Activated T-cell treated with anti-CD3 and anti-CD28 coated beads, Interleukin-2, amount 50 U/mL, for 72 hours (primary cell): ENCODE measurements around the gene FHIT. TPM values are rescaled to one million over a fixed set of nuclear protein-coding genes. Genes with fewer than 3 reads are reported as not detected.
"Not testable (repeated sequence)": the region's sequence is repeated elsewhere in the genome, so short reads cannot be mapped to it uniquely, and the experiment has no call there.

Experiments
- ATAC-seq, 2 donors: fragments of 150-1000 bp; cut with Tn5 transposase; replicated peaks in 1 of 2; 2 replicates each; pipeline ENCODE4 v1.10.0; 2021; ENCODE audit warnings: moderate library complexity in 2 of 2, mild to moderate bottlenecking in 1 of 2
- DNase-seq, 2 donors: peaks; one replicate each; pipeline ENCODE4 v3.0.0; 2021 to 2022; ENCODE audit warnings: mixed read lengths in 1 of 2
- H3K27ac Mint-ChIP-seq: one replicate; pipeline ENCODE4 v1.8.0; 2022; ENCODE audit warnings: mild to moderate bottlenecking, moderate library complexity, mixed read lengths
- H3K27me3 Mint-ChIP-seq: one replicate; pipeline ENCODE4 v1.8.0; 2022; ENCODE audit warnings: low read depth, mixed read lengths
- H3K36me3 Mint-ChIP-seq, 2 donors: one replicate each; pipeline ENCODE4 v1.8.0; 2022; ENCODE audit warnings: mixed read lengths in 2 of 2, mild to moderate bottlenecking in 1 of 2; ENCODE audit not compliant: insufficient read depth in 2 of 2
- H3K4me1 Mint-ChIP-seq: one replicate; pipeline ENCODE4 v1.8.0; 2022; ENCODE audit warnings: low read depth, mixed read lengths
- H3K4me3 Mint-ChIP-seq, 2 donors: one replicate each; pipeline ENCODE4 v1.8.0; 2022; ENCODE audit warnings: mild to moderate bottlenecking in 2 of 2, mixed read lengths in 2 of 2, moderate library complexity in 2 of 2
- H3K9me3 Mint-ChIP-seq, 2 donors: one replicate each; pipeline ENCODE4 v1.8.0; 2022; ENCODE audit warnings: mixed read lengths in 2 of 2
- total RNA-seq, 2 donors: library from RNA; stranded (reverse); gene quantifications; one replicate each; pipeline ENCODE4 v1.2.3, GENCODE V29; 2022

Gene FHIT
- total RNA-seq, 2 donors from 2014 or later: 48.2 to 54.9 TPM

GRCh38 chr3:61222467-61222866, 28.8 kb downstream of the FHIT start:
- DNase-seq: no peak
- Mint-ChIP-seq H3K27ac (no peak overlapping the region), H3K9me3 (no peaks in the 10 kb centered on the region), H3K27me3 (no peaks in the 10 kb centered on the region), H3K4me1 (no peaks in the 10 kb centered on the region), H3K4me3 (no peak overlapping the region), H3K36me3 (no peaks in the 10 kb centered on the region)
- ATAC-seq: no peak

GRCh38 chr3:61221759-61222362, 29.4 kb downstream of the FHIT start:
- Mint-ChIP-seq H3K36me3 (no peaks in the 10 kb centered on the region), H3K4me1 (no peaks in the 10 kb centered on the region), H3K4me3 (no peak overlapping the region), H3K27me3 (no peaks in the 10 kb centered on the region), H3K9me3 (no peaks in the 10 kb centered on the region), H3K27ac (no peak overlapping the region)
- DNase-seq (no peak), ATAC-seq (no peak)

GRCh38 chr3:61218504-61218903, 32.7 kb downstream of the FHIT start:
- Mint-ChIP-seq H3K4me3 (no peak overlapping the region), H3K4me1 (no peaks in the 10 kb centered on the region), H3K27ac (no peak overlapping the region), H3K9me3 (peaks cover 0 to under 1% of the 10 kb centered on the region in 2 donors), H3K36me3 (peaks cover 0 to 4% of the 10 kb centered on the region in 2 donors), H3K27me3 (no peaks in the 10 kb centered on the region)
- ATAC-seq: no peak
- DNase-seq: no peak

GRCh38 chr3:61216171-61216570, 35.1 kb downstream of the FHIT start:
- H3K4me3 Mint-ChIP-seq, H3K27ac Mint-ChIP-seq, H3K9me3 Mint-ChIP-seq, H3K27me3 Mint-ChIP-seq, H3K4me1 Mint-ChIP-seq, DNase-seq, ATAC-seq: not testable (repeated sequence)
- peaks cover 2 to 10% of the 10 kb centered on the region in 2 donors for H3K36me3 Mint-ChIP-seq

GRCh38 chr3:61202086-61202485, 49.2 kb downstream of the FHIT start:
- Mint-ChIP-seq H3K4me1 (no peaks in the 10 kb centered on the region), H3K9me3 (peaks cover 0 to 3% of the 10 kb centered on the region in 2 donors), H3K4me3 (no peak overlapping the region), H3K27ac (no peak overlapping the region), H3K36me3 (no peaks in the 10 kb centered on the region), H3K27me3 (no peaks in the 10 kb centered on the region)
- ATAC-seq (no peak), DNase-seq (no peak)

- DNase-seq: no peak
- Mint-ChIP-seq H3K9me3 (peaks cover 0 to 3% of the 10 kb centered on the region in 2 donors), H3K27ac (no peak overlapping the region), H3K4me3 (no peak overlapping the region), H3K4me1 (no peaks in the 10 kb centered on the region), H3K27me3 (no peaks in the 10 kb centered on the region), H3K36me3 (no peaks in the 10 kb centered on the region)
- no peak for ATAC-seq
Observed at GRCh38 chr3:61201071-61201470, 50.2 kb downstream of the FHIT start.

GRCh38 chr3:61200270-61200669, 51.0 kb downstream of the FHIT start:
- ATAC-seq (no peak), DNase-seq (no peak)
- no peaks in the 10 kb centered on the region for H3K9me3 Mint-ChIP-seq
- no peak overlapping the region for H3K4me3 Mint-ChIP-seq
- H3K36me3 Mint-ChIP-seq: no peaks in the 10 kb centered on the region
- H3K4me1 Mint-ChIP-seq: no peaks in the 10 kb centered on the region
- H3K27ac Mint-ChIP-seq: no peak overlapping the region
- no peaks in the 10 kb centered on the region for H3K27me3 Mint-ChIP-seq

- H3K27ac Mint-ChIP-seq: no peak overlapping the region
- no peaks in the 10 kb centered on the region for H3K36me3 Mint-ChIP-seq
- H3K27me3 Mint-ChIP-seq: no peaks in the 10 kb centered on the region
- no peak overlapping the region for H3K4me3 Mint-ChIP-seq
- ATAC-seq (no peak), DNase-seq (no peak)
- no peaks in the 10 kb centered on the region for H3K9me3 Mint-ChIP-seq
- H3K4me1 Mint-ChIP-seq: no peaks in the 10 kb centered on the region
Observed at GRCh38 chr3:61199843-61200242, 51.4 kb downstream of the FHIT start.

GRCh38 chr3:61194892-61195538, 56.2 kb downstream of the FHIT start:
- Mint-ChIP-seq H3K9me3 (no peaks in the 10 kb centered on the region), H3K4me3 (no peak overlapping the region), H3K36me3 (no peaks in the 10 kb centered on the region), H3K27ac (no peak overlapping the region), H3K27me3 (no peaks in the 10 kb centered on the region), H3K4me1 (no peaks in the 10 kb centered on the region)
- no peak for DNase-seq
- ATAC-seq: no peak

GRCh38 chr3:61192222-61192621, 59.0 kb downstream of the FHIT start:
- Mint-ChIP-seq H3K4me3 (no peak overlapping the region), H3K9me3 (no peaks in the 10 kb centered on the region), H3K27ac (no peak overlapping the region), H3K36me3 (peaks cover 2 to 3% of the 10 kb centered on the region in 2 donors), H3K4me1 (no peaks in the 10 kb centered on the region), H3K27me3 (no peaks in the 10 kb centered on the region)
- ATAC-seq (no peak), DNase-seq (no peak)

- not testable (repeated sequence) for H3K4me1 Mint-ChIP-seq, H3K9me3 Mint-ChIP-seq, H3K4me3 Mint-ChIP-seq, DNase-seq, H3K36me3 Mint-ChIP-seq, H3K27ac Mint-ChIP-seq, ATAC-seq, H3K27me3 Mint-ChIP-seq
Observed at GRCh38 chr3:61190205-61190604, 61.0 kb downstream of the FHIT start.

GRCh38 chr3:61186030-61186429, 65.2 kb downstream of the FHIT start:
- H3K9me3 Mint-ChIP-seq: no peaks in the 10 kb centered on the region
- H3K27ac Mint-ChIP-seq: no peak overlapping the region
- H3K4me3 Mint-ChIP-seq: no peak overlapping the region
- H3K27me3 Mint-ChIP-seq: no peaks in the 10 kb centered on the region
- ATAC-seq: no peak
- no peak for DNase-seq
- peaks cover 17% of the 10 kb centered on the region for H3K4me1 Mint-ChIP-seq
- H3K36me3 Mint-ChIP-seq: peaks cover 2 to 3% of the 10 kb centered on the region in 2 donors

GRCh38 chr3:61184956-61185355, 66.3 kb downstream of the FHIT start:
- no peak for DNase-seq
- H3K27ac Mint-ChIP-seq: no peak overlapping the region
- ATAC-seq: no peak
- peaks cover 17% of the 10 kb centered on the region for H3K4me1 Mint-ChIP-seq
- no peak overlapping the region for H3K4me3 Mint-ChIP-seq
- peaks cover 2 to 3% of the 10 kb centered on the region in 2 donors for H3K36me3 Mint-ChIP-seq
- no peaks in the 10 kb centered on the region for H3K27me3 Mint-ChIP-seq
- H3K9me3 Mint-ChIP-seq: no peaks in the 10 kb centered on the region

GRCh38 chr3:61182662-61183061, 68.6 kb downstream of the FHIT start:
- Mint-ChIP-seq H3K9me3 (no peaks in the 10 kb centered on the region), H3K27ac (no peak overlapping the region), H3K36me3 (peaks cover 0 to under 1% of the 10 kb centered on the region in 2 donors), H3K27me3 (no peaks in the 10 kb centered on the region), H3K4me3 (no peak overlapping the region), H3K4me1 (peaks cover 17% of the 10 kb centered on the region)
- DNase-seq (no peak), ATAC-seq (no peak)
